ENCODE measurements around the gene TENT5A. TPM values are rescaled to one million over a fixed set of nuclear protein-coding genes. Genes with fewer than 3 reads are reported as not detected.
A peak's percentile ranks its signal among the peaks of the same experiment; 100 is the strongest.

TENT5A gene
- total RNA-seq, 2 donors from 2014 or later, result 20.1 to 32.8 TPM

- Histone ChIP-seq H3K9ac (ENCODE audit: low read depth in 2 of 2, low read length in 2 of 2) (no peak overlapping the region), H3K4me3 (no peak overlapping the region), H3K9me3 (no peaks in the 10 kb centered on the region), H3K36me3 (no peaks in the 10 kb centered on the region), H3K27ac (no peak overlapping the region), H3K4me1 (peaks cover 8% of the 10 kb centered on the region), H3K27me3 (no peaks in the 10 kb centered on the region)
- intact Hi-C loops (cut with DNase I), result no loop called here
- TF ChIP-seq, protein P1, sequence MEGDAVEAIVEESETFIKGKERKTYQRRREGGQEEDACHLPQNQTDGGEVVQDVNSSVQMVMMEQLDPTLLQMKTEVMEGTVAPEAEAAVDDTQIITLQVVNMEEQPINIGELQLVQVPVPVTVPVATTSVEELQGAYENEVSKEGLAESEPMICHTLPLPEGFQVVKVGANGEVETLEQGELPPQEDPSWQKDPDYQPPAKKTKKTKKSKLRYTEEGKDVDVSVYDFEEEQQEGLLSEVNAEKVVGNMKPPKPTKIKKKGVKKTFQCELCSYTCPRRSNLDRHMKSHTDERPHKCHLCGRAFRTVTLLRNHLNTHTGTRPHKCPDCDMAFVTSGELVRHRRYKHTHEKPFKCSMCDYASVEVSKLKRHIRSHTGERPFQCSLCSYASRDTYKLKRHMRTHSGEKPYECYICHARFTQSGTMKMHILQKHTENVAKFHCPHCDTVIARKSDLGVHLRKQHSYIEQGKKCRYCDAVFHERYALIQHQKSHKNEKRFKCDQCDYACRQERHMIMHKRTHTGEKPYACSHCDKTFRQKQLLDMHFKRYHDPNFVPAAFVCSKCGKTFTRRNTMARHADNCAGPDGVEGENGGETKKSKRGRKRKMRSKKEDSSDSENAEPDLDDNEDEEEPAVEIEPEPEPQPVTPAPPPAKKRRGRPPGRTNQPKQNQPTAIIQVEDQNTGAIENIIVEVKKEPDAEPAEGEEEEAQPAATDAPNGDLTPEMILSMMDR (IDR thresholded peaks at IDR 0.05), result no peak
- DNase-seq, result peak; percentile 73
These were observed 14.8 kb upstream of the TENT5A start for GRCh38 chr6:81767163-81767891.

DNA sequence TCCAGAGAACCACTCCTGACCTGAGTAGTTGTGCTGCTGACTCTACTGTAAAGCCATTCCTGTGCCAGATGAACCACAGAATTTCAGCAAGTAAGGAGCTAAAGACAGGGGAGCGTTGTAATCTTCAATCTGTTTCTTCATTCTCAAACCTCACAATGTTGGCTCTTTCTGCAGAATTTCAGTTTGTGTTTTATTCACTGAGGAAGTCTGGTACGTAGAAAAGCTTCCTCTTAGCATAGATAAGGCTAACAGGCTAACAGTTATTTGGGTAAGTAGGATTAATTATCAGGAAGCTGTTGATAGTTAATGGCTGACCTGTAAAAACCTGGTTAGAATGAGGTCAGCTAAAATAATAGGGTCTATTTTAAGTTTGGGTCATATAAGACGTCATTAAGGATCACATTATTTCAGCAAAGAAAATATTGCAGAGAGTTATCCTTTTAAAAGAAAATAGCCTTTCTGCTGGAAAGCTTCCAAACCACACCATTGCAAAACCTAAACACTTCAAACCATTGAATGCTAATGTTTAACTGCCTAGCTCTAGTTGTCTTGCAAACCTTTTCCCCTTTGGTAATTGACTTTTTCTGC is 14.1 kb upstream of the TENT5A start:
- TF ChIP-seq, protein P1 (IDR thresholded peaks at IDR 0.05), result no peak
- Histone ChIP-seq H3K4me1 (peaks cover 8% of the 10 kb centered on the region), H3K9ac (ENCODE audit: low read depth in 2 of 2, low read length in 2 of 2) (no peak overlapping the region), H3K9me3 (no peaks in the 10 kb centered on the region), H3K27me3 (no peaks in the 10 kb centered on the region), H3K27ac (no peak overlapping the region), H3K4me3 (no peak overlapping the region), H3K36me3 (no peaks in the 10 kb centered on the region)
- intact Hi-C loops (cut with DNase I), result no loop called here
- peak; percentile 48 for DNase-seq

GRCh38 chr6:81764531-81764930 is 12.1 kb upstream of the TENT5A start:
- TF ChIP-seq, protein P1 (IDR thresholded peaks at IDR 0.05), result no peak
- no peak overlapping the region for H3K4me3 ChIP-seq
- no peak overlapping the region for H3K27ac ChIP-seq
- no peaks in the 10 kb centered on the region for H3K27me3 ChIP-seq
- no peak overlapping the region for H3K9ac ChIP-seq (ENCODE audit: low read depth in 2 of 2, low read length in 2 of 2)
- DNase-seq, result no peak
- intact Hi-C loops (cut with DNase I), result no loop called here
- H3K36me3 ChIP-seq, result no peaks in the 10 kb centered on the region
- no peaks in the 10 kb centered on the region for H3K9me3 ChIP-seq
- peaks cover 8% of the 10 kb centered on the region for H3K4me1 ChIP-seq

GRCh38 chr6:81763968-81764367 is 11.5 kb upstream of the TENT5A start:
- Histone ChIP-seq H3K27me3 (no peaks in the 10 kb centered on the region), H3K9me3 (no peaks in the 10 kb centered on the region), H3K9ac (ENCODE audit: low read depth in 2 of 2, low read length in 2 of 2) (no peak overlapping the region), H3K27ac (no peak overlapping the region), H3K4me3 (no peak overlapping the region), H3K36me3 (no peaks in the 10 kb centered on the region), H3K4me1 (peaks cover 8% of the 10 kb centered on the region)
- no peak for DNase-seq
- intact Hi-C loops (cut with DNase I), result no loop called here
- TF ChIP-seq, protein P1 (IDR thresholded peaks at IDR 0.05), result no peak

DNA sequence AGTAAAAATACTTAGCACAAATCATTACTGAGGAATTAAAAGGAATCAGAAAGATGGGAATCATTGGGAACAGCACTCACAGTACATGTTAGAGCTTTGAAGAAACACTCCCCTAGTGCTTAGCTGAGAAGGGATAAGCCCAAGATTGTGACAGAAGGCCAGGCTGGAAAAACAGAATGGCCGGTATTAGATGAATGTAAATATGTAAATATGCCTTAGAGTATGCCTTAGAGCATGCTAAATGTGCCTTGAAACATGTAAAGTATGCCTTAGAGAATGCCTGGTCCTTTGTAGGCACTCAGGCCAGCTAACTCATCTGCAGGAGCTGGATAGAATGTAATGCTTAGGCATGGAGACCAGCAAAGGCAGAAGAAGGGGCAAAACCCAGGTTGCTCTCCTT is 10.6 kb upstream of the TENT5A start:
- H3K9me3 ChIP-seq, result no peaks in the 10 kb centered on the region
- no peak for DNase-seq
- peaks cover 8% of the 10 kb centered on the region for H3K4me1 ChIP-seq
- H3K9ac ChIP-seq (ENCODE audit: low read depth in 2 of 2, low read length in 2 of 2), result no peak overlapping the region
- intact Hi-C loops (cut with DNase I), result no loop called here
- no peak overlapping the region for H3K4me3 ChIP-seq
- H3K36me3 ChIP-seq, result no peaks in the 10 kb centered on the region
- H3K27me3 ChIP-seq, result no peaks in the 10 kb centered on the region
- TF ChIP-seq, protein P1 (IDR thresholded peaks at IDR 0.05), result no peak
- no peak overlapping the region for H3K27ac ChIP-seq

Measured in colonic mucosa (tissue), 4 donors.